Measurements from ENCODE around the gene SLC25A19.

DNA sequence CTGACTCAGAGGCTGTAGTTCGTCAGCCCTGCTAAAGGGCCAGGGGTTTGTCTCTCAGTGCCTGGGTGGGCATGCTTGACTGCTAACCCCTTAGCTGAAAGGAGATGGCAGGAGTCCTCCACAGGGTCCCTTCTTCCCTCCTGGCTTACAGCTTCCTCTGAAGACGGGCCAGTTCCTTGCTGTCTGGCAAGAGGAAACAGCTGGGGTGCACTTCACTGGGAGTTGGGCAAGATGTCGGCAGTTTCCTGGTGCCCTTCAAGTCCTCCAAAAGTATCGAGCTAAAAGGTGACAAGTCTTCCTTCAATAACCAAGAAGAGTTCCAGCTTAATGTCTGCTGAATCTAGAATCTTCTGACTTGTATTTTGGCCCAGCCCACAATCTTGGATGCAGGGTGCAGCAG is 60.4 kb downstream of the SLC25A19 start:
- TF ChIP-seq, protein P1, sequence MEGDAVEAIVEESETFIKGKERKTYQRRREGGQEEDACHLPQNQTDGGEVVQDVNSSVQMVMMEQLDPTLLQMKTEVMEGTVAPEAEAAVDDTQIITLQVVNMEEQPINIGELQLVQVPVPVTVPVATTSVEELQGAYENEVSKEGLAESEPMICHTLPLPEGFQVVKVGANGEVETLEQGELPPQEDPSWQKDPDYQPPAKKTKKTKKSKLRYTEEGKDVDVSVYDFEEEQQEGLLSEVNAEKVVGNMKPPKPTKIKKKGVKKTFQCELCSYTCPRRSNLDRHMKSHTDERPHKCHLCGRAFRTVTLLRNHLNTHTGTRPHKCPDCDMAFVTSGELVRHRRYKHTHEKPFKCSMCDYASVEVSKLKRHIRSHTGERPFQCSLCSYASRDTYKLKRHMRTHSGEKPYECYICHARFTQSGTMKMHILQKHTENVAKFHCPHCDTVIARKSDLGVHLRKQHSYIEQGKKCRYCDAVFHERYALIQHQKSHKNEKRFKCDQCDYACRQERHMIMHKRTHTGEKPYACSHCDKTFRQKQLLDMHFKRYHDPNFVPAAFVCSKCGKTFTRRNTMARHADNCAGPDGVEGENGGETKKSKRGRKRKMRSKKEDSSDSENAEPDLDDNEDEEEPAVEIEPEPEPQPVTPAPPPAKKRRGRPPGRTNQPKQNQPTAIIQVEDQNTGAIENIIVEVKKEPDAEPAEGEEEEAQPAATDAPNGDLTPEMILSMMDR (IDR thresholded peaks at IDR 0.05), result no peak
- TF ChIP-seq POLR2A (IDR thresholded peaks at IDR 0.05; ENCODE audit: low read depth), result no peak
